ENCODE measurements around the gene ELOVL3.
"Not testable (repeated sequence)": the region's sequence is repeated elsewhere in the genome, so short reads cannot be mapped to it uniquely, and the experiment has no call there.

Gene ELOVL3

DNA sequence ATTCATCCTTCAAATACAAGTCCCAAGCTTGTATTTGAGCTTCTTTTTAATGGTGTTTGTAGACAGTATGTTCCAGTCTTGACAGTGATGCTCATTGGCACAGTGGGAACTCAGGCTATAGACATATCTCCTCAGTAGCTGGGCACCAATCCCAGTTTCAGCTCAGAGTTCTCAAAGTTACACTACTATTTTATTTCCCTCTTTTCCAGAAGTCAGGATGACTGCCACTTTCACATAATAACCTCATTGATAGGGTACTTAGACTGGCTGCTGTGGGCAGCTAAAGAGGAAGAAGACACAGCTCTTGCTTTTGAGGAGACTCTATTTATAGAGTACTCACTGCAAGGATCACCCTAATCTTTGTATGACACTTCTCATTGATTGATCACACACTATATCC lies 21.6 kb downstream of the ELOVL3 start:
- H3K14ac ChIP-seq (ENCODE audit: low read length), result no peak overlapping the region
- H3K4me1 ChIP-seq (ENCODE audit: control insufficient read depth in 2 of 2, insufficient read depth in 1 of 2, low read depth in 1 of 2, low read length in 2 of 2), result peaks cover 12 to 15% of the 10 kb centered on the region in 2 donors
- H2AFZ ChIP-seq (ENCODE audit: low read length), result no peak overlapping the region
- H3K27ac ChIP-seq (replicated peaks; ENCODE audit: low read length), result no peak overlapping the region
- H2BK15ac ChIP-seq (ENCODE audit: low read length), result no peak overlapping the region
- no peak overlapping the region for H2BK120ac ChIP-seq (ENCODE audit: low read depth, low read length)
- no peak overlapping the region for H3K23ac ChIP-seq (ENCODE audit: low read depth, low read length, poor library complexity)
- H3K27me3 ChIP-seq (ENCODE audit: control insufficient read depth in 3 of 3, insufficient read depth in 3 of 3, low read depth in 1 of 3, low read length in 3 of 3), result peaks cover 0 to 1% (median 0%) of the 10 kb centered on the region in 3 experiments
- H3K4ac ChIP-seq (ENCODE audit: low read length), result no peak overlapping the region
- no peak overlapping the region for H3K18ac ChIP-seq (ENCODE audit: low read length)
- no peak overlapping the region for H2BK5ac ChIP-seq (ENCODE audit: low read length)
- H3K4me3 ChIP-seq (ENCODE audit: low read length in 2 of 2), result no peak overlapping the region
- no peak overlapping the region for H3K4me2 ChIP-seq (ENCODE audit: insufficient read depth, low read length, poor library complexity, severe bottlenecking)
- DNase-seq (ENCODE audit: low spot score), result no peak
- no peak overlapping the region for H2BK12ac ChIP-seq (ENCODE audit: low read length)
- no peak overlapping the region for H3K9ac ChIP-seq (ENCODE audit: low read depth, low read length, poor library complexity)
- H3K9me3 ChIP-seq (replicated peaks in 1 of 2; ENCODE audit: control insufficient read depth in 2 of 2, insufficient read depth in 1 of 2, low read depth in 1 of 2, low read length in 2 of 2), result no peaks in the 10 kb centered on the region
- H4K91ac ChIP-seq (ENCODE audit: low read depth, low read length, poor library complexity), result no peak overlapping the region
- H2AK5ac ChIP-seq (ENCODE audit: low read depth, low read length), result no peak overlapping the region
- H4K8ac ChIP-seq (ENCODE audit: low read depth, low read length), result no peak overlapping the region
- H3K79me1 ChIP-seq (ENCODE audit: low read depth, low read length), result peaks cover 7% of the 10 kb centered on the region
- peaks cover 0 to 12% of the 10 kb centered on the region in 2 donors for H3K36me3 ChIP-seq (replicated peaks in 1 of 2; ENCODE audit: control insufficient read depth in 2 of 2, insufficient read depth in 2 of 2, low read length in 2 of 2)

DNA sequence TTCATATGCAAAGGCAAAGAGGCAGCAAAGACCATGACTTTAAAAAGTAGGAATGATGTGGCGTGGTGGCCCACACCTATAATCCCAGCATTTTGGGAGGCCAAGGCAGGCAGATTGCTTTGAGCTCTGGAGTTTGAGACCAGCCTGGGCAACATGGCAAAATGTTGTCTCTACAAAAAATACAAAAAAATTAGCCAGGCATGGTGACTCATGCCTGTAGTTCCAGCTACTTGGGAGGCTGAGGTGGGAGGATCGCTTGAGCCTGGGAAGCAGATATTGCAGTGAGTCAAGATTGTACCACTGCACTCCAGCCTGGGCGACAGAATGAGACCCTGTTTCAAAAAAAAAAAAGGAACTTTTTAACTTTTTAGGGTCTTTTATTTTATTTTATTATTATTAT lies 26.4 kb downstream of the ELOVL3 start:
- H3K4ac ChIP-seq (ENCODE audit: low read length); H2AFZ ChIP-seq (ENCODE audit: low read length); H3K18ac ChIP-seq (ENCODE audit: low read length); H4K91ac ChIP-seq (ENCODE audit: low read depth, low read length, poor library complexity); H4K8ac ChIP-seq (ENCODE audit: low read depth, low read length); H3K4me1 ChIP-seq (ENCODE audit: control insufficient read depth in 2 of 2, insufficient read depth in 1 of 2, low read depth in 1 of 2, low read length in 2 of 2); H3K23ac ChIP-seq (ENCODE audit: low read depth, low read length, poor library complexity); H3K9me3 ChIP-seq (replicated peaks in 1 of 2; ENCODE audit: control insufficient read depth in 2 of 2, insufficient read depth in 1 of 2, low read depth in 1 of 2, low read length in 2 of 2); H3K27ac ChIP-seq (replicated peaks; ENCODE audit: low read length); H2BK15ac ChIP-seq (ENCODE audit: low read length); H3K9ac ChIP-seq (ENCODE audit: low read depth, low read length, poor library complexity); H3K79me1 ChIP-seq (ENCODE audit: low read depth, low read length); H3K27me3 ChIP-seq (ENCODE audit: control insufficient read depth in 3 of 3, insufficient read depth in 3 of 3, low read depth in 1 of 3, low read length in 3 of 3); H3K4me3 ChIP-seq (ENCODE audit: low read length in 2 of 2); H3K14ac ChIP-seq (ENCODE audit: low read length); H2BK5ac ChIP-seq (ENCODE audit: low read length); H2AK5ac ChIP-seq (ENCODE audit: low read depth, low read length); H2BK120ac ChIP-seq (ENCODE audit: low read depth, low read length); H3K4me2 ChIP-seq (ENCODE audit: insufficient read depth, low read length, poor library complexity, severe bottlenecking); H2BK12ac ChIP-seq (ENCODE audit: low read length); DNase-seq (ENCODE audit: low spot score): not testable (repeated sequence)
- H3K36me3 ChIP-seq (replicated peaks in 1 of 2; ENCODE audit: control insufficient read depth in 2 of 2, insufficient read depth in 2 of 2, low read length in 2 of 2), result peaks cover 0 to 12% of the 10 kb centered on the region in 2 donors
- no CpG with 5 or more reads among the region's 3 CpGs for WGBS, 2 donors (ENCODE audit: extremely low coverage in 2 of 2, insufficient read length in 2 of 2, insufficient replicate concordance in 1 of 2)

DNA sequence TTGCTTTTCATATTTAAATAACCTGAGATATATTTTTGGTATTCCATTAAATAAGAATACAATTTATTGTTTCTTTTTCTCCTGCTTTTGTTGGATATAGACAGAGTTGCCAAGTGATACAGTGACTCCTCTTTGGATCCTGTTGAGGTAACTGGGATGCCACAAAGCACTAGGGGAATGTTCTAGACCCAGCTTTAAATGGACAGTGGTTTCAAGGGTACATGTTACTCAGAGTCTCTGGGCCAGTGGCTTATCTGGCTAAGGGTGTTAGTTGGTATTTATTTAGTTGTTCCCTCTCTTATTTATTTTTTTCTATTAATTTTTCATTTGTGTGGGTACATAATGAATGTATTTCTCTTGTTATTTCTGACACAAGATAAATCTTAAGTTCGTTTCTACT lies 28.3 kb downstream of the ELOVL3 start:
- Histone ChIP-seq H4K8ac (ENCODE audit: low read depth, low read length) (no peak overlapping the region), H3K9ac (ENCODE audit: low read depth, low read length, poor library complexity) (no peak overlapping the region), H3K14ac (ENCODE audit: low read length) (no peak overlapping the region), H3K9me3 (replicated peaks in 1 of 2; ENCODE audit: control insufficient read depth in 2 of 2, insufficient read depth in 1 of 2, low read depth in 1 of 2, low read length in 2 of 2) (no peaks in the 10 kb centered on the region), H2BK12ac (ENCODE audit: low read length) (no peak overlapping the region), H3K36me3 (replicated peaks in 1 of 2; ENCODE audit: control insufficient read depth in 2 of 2, insufficient read depth in 2 of 2, low read length in 2 of 2) (peaks cover 0 to 8% of the 10 kb centered on the region in 2 donors), H2AK5ac (ENCODE audit: low read depth, low read length) (no peak overlapping the region), H4K91ac (ENCODE audit: low read depth, low read length, poor library complexity) (no peak overlapping the region), H3K4me2 (ENCODE audit: insufficient read depth, low read length, poor library complexity, severe bottlenecking) (no peak overlapping the region), H3K4ac (ENCODE audit: low read length) (no peak overlapping the region), H2BK120ac (ENCODE audit: low read depth, low read length) (no peak overlapping the region), H3K27ac (replicated peaks; ENCODE audit: low read length) (no peak overlapping the region), H3K4me3 (ENCODE audit: low read length in 2 of 2) (no peak overlapping the region), H2BK15ac (ENCODE audit: low read length) (no peak overlapping the region), H2AFZ (ENCODE audit: low read length) (no peak overlapping the region), H3K27me3 (ENCODE audit: control insufficient read depth in 3 of 3, insufficient read depth in 3 of 3, low read depth in 1 of 3, low read length in 3 of 3) (no peaks in the 10 kb centered on the region), H3K79me1 (ENCODE audit: low read depth, low read length) (peaks cover 2% of the 10 kb centered on the region), H3K23ac (ENCODE audit: low read depth, low read length, poor library complexity) (no peak overlapping the region), H2BK5ac (ENCODE audit: low read length) (no peak overlapping the region), H3K4me1 (ENCODE audit: control insufficient read depth in 2 of 2, insufficient read depth in 1 of 2, low read depth in 1 of 2, low read length in 2 of 2) (no peaks in the 10 kb centered on the region), H3K18ac (ENCODE audit: low read length) (no peak overlapping the region)
- no CpG with 5 or more reads among the region's 1 CpG for WGBS, 2 donors (ENCODE audit: extremely low coverage in 2 of 2, insufficient read length in 2 of 2, insufficient replicate concordance in 1 of 2)
- DNase-seq (ENCODE audit: low spot score), result no peak

DNA sequence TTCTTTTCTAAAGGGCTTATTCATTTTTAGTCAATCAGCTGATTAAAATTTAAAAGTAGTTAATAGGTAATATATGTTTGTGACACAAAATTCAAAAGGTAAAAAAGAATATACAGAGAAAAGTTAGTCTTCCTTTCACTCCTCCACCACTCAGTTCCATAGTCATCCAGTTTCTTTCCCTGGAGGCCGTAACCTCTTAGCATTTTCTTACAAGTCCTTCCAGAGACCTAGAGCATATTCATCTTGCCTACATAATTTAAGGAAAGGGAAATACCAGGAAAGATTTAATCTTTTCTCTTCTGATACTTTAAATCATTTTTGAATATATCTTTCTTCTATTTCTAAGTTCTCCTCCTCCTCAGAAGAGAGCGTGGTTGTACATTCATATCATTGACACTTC lies 29.3 kb downstream of the ELOVL3 start:
- Histone ChIP-seq H3K4me2 (ENCODE audit: insufficient read depth, low read length, poor library complexity, severe bottlenecking) (no peak overlapping the region), H3K4ac (ENCODE audit: low read length) (no peak overlapping the region), H4K8ac (ENCODE audit: low read depth, low read length) (no peak overlapping the region), H3K9me3 (replicated peaks in 1 of 2; ENCODE audit: control insufficient read depth in 2 of 2, insufficient read depth in 1 of 2, low read depth in 1 of 2, low read length in 2 of 2) (no peaks in the 10 kb centered on the region), H2BK120ac (ENCODE audit: low read depth, low read length) (no peak overlapping the region), H3K27ac (replicated peaks; ENCODE audit: low read length) (no peak overlapping the region), H3K9ac (ENCODE audit: low read depth, low read length, poor library complexity) (no peak overlapping the region), H3K27me3 (ENCODE audit: control insufficient read depth in 3 of 3, insufficient read depth in 3 of 3, low read depth in 1 of 3, low read length in 3 of 3) (no peaks in the 10 kb centered on the region), H3K4me1 (ENCODE audit: control insufficient read depth in 2 of 2, insufficient read depth in 1 of 2, low read depth in 1 of 2, low read length in 2 of 2) (no peaks in the 10 kb centered on the region), H2BK15ac (ENCODE audit: low read length) (no peak overlapping the region), H3K23ac (ENCODE audit: low read depth, low read length, poor library complexity) (no peak overlapping the region), H3K36me3 (replicated peaks in 1 of 2; ENCODE audit: control insufficient read depth in 2 of 2, insufficient read depth in 2 of 2, low read length in 2 of 2) (peaks cover 0 to 18% of the 10 kb centered on the region in 2 donors), H2AFZ (ENCODE audit: low read length) (no peak overlapping the region), H4K91ac (ENCODE audit: low read depth, low read length, poor library complexity) (no peak overlapping the region), H2BK5ac (ENCODE audit: low read length) (no peak overlapping the region), H3K4me3 (ENCODE audit: low read length in 2 of 2) (no peak overlapping the region), H3K18ac (ENCODE audit: low read length) (no peak overlapping the region), H2AK5ac (ENCODE audit: low read depth, low read length) (no peak overlapping the region), H2BK12ac (ENCODE audit: low read length) (no peak overlapping the region), H3K79me1 (ENCODE audit: low read depth, low read length) (no peaks in the 10 kb centered on the region), H3K14ac (ENCODE audit: low read length) (no peak overlapping the region)
- no peak for DNase-seq (ENCODE audit: low spot score)
- WGBS, 2 donors (ENCODE audit: extremely low coverage in 2 of 2, insufficient read length in 2 of 2, insufficient replicate concordance in 1 of 2), result no CpG with 5 or more reads among the region's 2 CpGs

Measured in neuronal stem cell (in vitro differentiated cells).